GM06990 (cell line): Measurements from ENCODE around the gene SRP68.

Experiments used
- DNase-seq: peaks from one replicate; pipeline ENCODE4 v3.0.0-alpha.2; 2011; ENCODE audit not compliant: insufficient read length; ENCODE audit errors: extremely low read depth
- H3K27me3 ChIP-seq: replicated peaks from 2 replicates; pipeline ENCODE4 v1.6.0; 2011; ENCODE audit warnings: low read length; ENCODE audit not compliant: control insufficient read depth, insufficient read depth
- H3K36me3 ChIP-seq: 2 replicates; pipeline ENCODE4 v1.5.1; 2011; ENCODE audit warnings: low read length; ENCODE audit not compliant: control insufficient read depth, insufficient read depth
- H3K4me3 ChIP-seq: replicated peaks from 2 replicates; pipeline ENCODE4 v1.5.1; 2011; ENCODE audit warnings: low read depth, mild to moderate bottlenecking, control low read depth, low read length
- TF ChIP-seq, protein P1 (sequence below): IDR thresholded peaks from 2 replicates; pipeline ENCODE4 v1.5.1; 2011; ENCODE audit warnings: low read length, control low read depth, mild to moderate bottlenecking, inconsistent platforms; ENCODE audit not compliant: insufficient read depth, poor library complexity, severe bottlenecking

Gene SRP68

DNA sequence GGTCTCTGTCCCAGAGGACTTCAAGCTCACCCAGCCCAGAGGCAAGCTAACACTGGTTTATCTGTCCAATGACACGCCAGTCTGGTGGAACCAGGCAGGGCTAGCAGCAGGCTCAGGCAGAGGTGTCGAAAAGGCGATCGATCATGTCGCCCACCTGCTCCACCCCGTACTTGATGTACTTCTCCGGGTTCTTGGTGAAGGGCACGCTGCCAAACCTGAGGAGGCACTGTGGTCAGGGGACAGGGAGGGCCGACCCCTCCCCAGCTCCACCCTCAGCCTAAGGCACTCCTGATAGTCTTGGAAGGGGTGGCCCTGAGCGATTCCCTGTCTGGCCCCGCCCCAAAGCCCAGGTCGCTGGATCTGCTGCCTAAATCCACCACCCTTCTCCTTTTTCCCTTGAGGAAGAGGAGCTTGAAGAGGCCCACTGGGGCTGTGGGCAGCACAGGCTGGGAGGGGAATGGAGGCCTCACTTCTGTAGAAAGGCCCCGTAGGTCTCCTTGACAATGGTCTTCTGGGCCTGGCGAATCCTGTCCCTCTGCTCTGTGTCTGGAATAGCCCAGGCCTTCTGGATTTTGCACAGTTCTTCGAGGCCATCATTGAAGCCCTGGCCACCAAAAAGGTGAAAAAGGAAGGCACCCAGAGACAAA, 11.3 kb upstream of the SRP68 start:
- no peaks in the 10 kb centered on the region; the same call in 1 of the 2 replicates for H3K27me3 ChIP-seq
- H3K36me3 ChIP-seq: peaks cover 28% of the 10 kb centered on the region
- DNase-seq: no peak
- no peak overlapping the region for H3K4me3 ChIP-seq
- TF ChIP-seq, protein P1, sequence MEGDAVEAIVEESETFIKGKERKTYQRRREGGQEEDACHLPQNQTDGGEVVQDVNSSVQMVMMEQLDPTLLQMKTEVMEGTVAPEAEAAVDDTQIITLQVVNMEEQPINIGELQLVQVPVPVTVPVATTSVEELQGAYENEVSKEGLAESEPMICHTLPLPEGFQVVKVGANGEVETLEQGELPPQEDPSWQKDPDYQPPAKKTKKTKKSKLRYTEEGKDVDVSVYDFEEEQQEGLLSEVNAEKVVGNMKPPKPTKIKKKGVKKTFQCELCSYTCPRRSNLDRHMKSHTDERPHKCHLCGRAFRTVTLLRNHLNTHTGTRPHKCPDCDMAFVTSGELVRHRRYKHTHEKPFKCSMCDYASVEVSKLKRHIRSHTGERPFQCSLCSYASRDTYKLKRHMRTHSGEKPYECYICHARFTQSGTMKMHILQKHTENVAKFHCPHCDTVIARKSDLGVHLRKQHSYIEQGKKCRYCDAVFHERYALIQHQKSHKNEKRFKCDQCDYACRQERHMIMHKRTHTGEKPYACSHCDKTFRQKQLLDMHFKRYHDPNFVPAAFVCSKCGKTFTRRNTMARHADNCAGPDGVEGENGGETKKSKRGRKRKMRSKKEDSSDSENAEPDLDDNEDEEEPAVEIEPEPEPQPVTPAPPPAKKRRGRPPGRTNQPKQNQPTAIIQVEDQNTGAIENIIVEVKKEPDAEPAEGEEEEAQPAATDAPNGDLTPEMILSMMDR: no peak

DNA sequence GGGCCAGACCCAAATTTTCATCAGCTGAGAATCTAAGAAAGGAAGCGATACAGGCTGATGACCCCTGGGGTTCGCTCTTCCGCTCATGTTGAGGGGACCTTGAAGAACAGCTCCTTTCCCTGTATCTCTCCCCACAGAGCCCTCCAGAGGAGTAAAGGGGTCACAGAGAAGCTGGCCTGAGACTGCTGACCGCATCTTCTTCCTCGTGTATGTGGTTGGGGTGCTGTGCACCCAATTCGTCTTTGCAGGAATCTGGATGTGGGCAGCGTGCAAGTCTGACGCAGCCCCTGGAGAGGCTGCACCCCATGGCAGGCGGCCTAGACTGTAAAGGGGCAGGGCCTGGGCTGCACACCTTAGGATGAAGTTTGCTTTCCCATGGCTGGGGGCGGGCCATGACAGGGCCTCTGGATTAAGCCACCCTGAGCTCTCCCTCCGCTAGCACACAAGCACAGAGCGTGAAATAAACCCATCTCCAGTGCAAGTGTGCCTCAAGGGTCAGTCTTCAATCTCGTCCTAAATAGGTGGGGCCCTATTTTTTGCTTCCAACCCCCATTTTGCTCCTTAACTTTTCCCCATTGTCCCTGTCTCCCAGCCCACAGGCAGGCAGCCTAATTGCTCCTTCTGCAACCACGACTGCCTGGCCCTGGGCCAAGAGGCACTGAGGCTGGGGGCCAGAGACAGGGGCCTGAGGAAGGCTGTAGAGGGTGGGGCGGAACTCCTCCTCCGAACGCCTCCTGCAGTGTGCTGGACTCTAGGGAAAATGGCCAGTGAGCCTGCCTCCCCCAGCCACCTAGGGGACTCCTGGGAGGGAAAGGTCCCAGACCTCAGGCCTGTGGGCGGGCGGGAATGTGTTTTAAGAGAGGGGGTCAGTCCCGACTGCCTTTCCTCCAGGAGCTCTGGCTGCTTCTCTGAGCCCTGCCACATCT, 10.3 kb upstream of the SRP68 start:
- H3K36me3 ChIP-seq: peaks cover 20% of the 10 kb centered on the region
- TF ChIP-seq, protein P1: no peak

DNA sequence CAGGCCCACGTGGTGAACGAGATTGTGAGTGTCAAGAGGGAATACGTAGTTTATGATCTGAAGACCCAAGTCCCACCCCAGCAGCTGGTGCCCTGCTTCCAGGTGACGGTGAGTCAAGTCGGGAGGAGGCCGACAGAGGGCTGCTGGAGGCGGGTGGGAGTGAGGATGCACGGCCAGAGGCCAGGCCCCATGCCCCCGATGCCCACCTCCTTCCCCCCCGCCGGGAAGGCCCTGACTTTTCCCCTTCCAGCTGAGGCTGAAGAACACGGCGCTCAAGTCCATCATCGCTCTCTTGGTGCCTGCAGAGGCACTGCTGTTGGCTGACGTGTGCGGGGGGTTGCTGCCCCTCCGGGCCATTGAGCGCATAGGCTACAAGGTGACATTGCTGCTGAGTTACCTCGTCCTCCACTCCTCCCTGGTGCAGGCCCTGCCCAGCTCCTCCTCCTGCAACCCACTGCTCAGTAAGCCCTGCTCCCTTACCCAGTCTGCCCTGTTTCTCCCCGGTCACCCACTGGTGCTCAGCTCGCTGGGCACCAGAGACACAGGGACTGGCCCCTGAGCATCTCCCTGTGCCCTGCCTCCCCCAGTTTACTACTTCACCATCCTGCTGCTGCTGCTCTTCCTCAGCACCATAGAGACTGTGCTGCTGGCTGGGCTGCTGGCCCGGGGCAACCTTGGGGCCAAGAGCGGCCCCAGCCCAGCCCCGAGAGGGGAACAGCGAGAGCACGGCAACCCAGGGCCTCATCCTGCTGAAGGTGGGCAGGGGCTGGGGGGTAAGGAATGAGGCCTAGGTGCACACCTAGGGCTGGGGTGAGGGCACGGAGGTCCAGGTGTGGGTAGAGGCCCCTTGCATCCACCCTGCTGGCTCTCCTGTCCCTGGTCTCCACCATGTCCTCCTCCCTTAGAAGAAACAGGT, 9.2 kb upstream of the SRP68 start:
- Histone ChIP-seq H3K4me3 (no peak overlapping the region), H3K36me3 (peaks cover 14% of the 10 kb centered on the region), H3K27me3 (peaks cover 7% of the 10 kb centered on the region; the same call in 1 of the 2 replicates)
- DNase-seq: no peak
- TF ChIP-seq, protein P1: no peak

More for the DNA sequence above, 10.3 kb upstream of the SRP68 start:
- Histone ChIP-seq H3K4me3 (no peak overlapping the region), H3K27me3 (no peaks in the 10 kb centered on the region; the same call in 1 of the 2 replicates)
- no peak for DNase-seq

DNA sequence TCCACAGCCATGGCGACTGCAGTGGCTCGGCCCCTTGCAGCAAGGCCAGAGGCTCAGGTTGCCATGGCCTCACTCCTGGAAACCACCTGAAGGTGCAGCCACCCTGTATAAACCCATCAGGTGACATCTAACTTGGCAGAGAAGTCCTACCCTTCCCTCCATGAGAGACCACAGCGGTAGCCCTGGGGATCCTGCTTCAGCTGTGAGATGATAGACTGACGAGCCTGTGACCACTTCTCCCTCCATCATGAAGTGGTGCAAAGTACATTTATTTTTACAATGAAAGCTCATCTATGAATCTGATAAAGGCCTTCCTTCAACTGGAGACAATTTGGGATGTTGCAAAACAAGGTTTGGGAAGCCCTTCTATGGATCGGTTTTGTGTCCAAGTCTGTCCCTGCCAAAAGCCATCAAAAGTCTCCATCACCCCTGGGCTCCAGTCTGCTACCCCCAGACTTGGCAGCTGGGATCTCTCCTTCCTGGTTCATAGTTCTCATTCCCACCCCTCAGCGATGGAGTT, 8.5 kb upstream of the SRP68 start:
- DNase-seq: no peak

More for the DNA sequence above, 8.5 kb upstream of the SRP68 start:
- TF ChIP-seq, protein P1: no peak
- peaks cover 7% of the 10 kb centered on the region; the same call in 1 of the 2 replicates for H3K27me3 ChIP-seq
- H3K4me3 ChIP-seq: no peak overlapping the region
- peaks cover 11% of the 10 kb centered on the region for H3K36me3 ChIP-seq
